ENCODE measurements around the gene NOP53. TPM values are rescaled to one million over a fixed set of nuclear protein-coding genes. Genes with fewer than 3 reads are reported as not detected.

Gene NOP53
- total and polyA plus RNA-seq, 4 donors, result 146 to 498 (median 193) TPM

- Histone ChIP-seq H3K4me1 (ENCODE audit: control insufficient read depth in 5 of 5, insufficient read depth in 5 of 5, low read length in 5 of 5) (peaks cover 0 to 63% (median 32%) of the 10 kb centered on the region in 5 donors), H3K36me3 (ENCODE audit: control insufficient read depth in 4 of 4, insufficient read depth in 4 of 4, low read length in 4 of 4) (peaks cover 0 to 26% (median 14%) of the 10 kb centered on the region in 4 donors), H3K9me3 (ENCODE audit: control insufficient read depth in 4 of 4, insufficient read depth in 3 of 4, low read length in 3 of 4) (no peaks in the 10 kb centered on the region), H3K27me3 (ENCODE audit: control insufficient read depth in 3 of 3, insufficient read depth in 3 of 3, low read length in 2 of 3) (no peaks in the 10 kb centered on the region), H3K9ac (ENCODE audit: insufficient read depth in 1 of 2, low read length in 2 of 2) (peak overlapping the region in 1 of 2 donors; percentile 61), H3K4me3 (no peak overlapping the region), H3K27ac (ENCODE audit: low read depth in 1 of 2, low read length in 1 of 2) (peak overlapping the region; percentile 21 to 87)
- ATAC-seq (ENCODE audit: insufficient read depth, low FRiP score) (peak; percentile 62), DNase-seq (peak; percentile 98 to 99 (median 98))
- 38 to 65% methylated on average over 22 to 26 of the region's 26 CpGs for WGBS, 2 donors
- TF ChIP-seq, protein P1, sequence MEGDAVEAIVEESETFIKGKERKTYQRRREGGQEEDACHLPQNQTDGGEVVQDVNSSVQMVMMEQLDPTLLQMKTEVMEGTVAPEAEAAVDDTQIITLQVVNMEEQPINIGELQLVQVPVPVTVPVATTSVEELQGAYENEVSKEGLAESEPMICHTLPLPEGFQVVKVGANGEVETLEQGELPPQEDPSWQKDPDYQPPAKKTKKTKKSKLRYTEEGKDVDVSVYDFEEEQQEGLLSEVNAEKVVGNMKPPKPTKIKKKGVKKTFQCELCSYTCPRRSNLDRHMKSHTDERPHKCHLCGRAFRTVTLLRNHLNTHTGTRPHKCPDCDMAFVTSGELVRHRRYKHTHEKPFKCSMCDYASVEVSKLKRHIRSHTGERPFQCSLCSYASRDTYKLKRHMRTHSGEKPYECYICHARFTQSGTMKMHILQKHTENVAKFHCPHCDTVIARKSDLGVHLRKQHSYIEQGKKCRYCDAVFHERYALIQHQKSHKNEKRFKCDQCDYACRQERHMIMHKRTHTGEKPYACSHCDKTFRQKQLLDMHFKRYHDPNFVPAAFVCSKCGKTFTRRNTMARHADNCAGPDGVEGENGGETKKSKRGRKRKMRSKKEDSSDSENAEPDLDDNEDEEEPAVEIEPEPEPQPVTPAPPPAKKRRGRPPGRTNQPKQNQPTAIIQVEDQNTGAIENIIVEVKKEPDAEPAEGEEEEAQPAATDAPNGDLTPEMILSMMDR (IDR thresholded peaks at IDR 0.05; ENCODE audit: control extremely low read depth, extremely low read depth), result no peak
These were observed 26.1 kb upstream of the NOP53 start for GRCh38 chr19:47719047-47719859.

GRCh38 chr19:47720669-47721422, 24.5 kb upstream of the NOP53 start:
- H3K9me3 ChIP-seq (ENCODE audit: control insufficient read depth in 4 of 4, insufficient read depth in 3 of 4, low read length in 3 of 4), result no peaks in the 10 kb centered on the region
- 86 to 95% methylated on average over 14 of the region's 14 CpGs for WGBS, 2 donors
- TF ChIP-seq, protein P1 (IDR thresholded peaks at IDR 0.05; ENCODE audit: control extremely low read depth, extremely low read depth), result no peak
- peak overlapping the region in 1 of 2 donors; percentile 87 for H3K27ac ChIP-seq (ENCODE audit: low read depth in 1 of 2, low read length in 1 of 2)
- no peak overlapping the region for H3K9ac ChIP-seq (ENCODE audit: insufficient read depth in 1 of 2, low read length in 2 of 2)
- no peak overlapping the region for H3K4me3 ChIP-seq
- peaks cover 0 to 28% (median 20%) of the 10 kb centered on the region in 4 donors for H3K36me3 ChIP-seq (ENCODE audit: control insufficient read depth in 4 of 4, insufficient read depth in 4 of 4, low read length in 4 of 4)
- peaks cover 0 to 57% (median 31%) of the 10 kb centered on the region in 5 donors for H3K4me1 ChIP-seq (ENCODE audit: control insufficient read depth in 5 of 5, insufficient read depth in 5 of 5, low read length in 5 of 5)
- DNase-seq, result peak in 1 of 3 donors; percentile 58
- no peaks in the 10 kb centered on the region for H3K27me3 ChIP-seq (ENCODE audit: control insufficient read depth in 3 of 3, insufficient read depth in 3 of 3, low read length in 2 of 3)
- ATAC-seq (ENCODE audit: insufficient read depth, low FRiP score), result no peak

DNA sequence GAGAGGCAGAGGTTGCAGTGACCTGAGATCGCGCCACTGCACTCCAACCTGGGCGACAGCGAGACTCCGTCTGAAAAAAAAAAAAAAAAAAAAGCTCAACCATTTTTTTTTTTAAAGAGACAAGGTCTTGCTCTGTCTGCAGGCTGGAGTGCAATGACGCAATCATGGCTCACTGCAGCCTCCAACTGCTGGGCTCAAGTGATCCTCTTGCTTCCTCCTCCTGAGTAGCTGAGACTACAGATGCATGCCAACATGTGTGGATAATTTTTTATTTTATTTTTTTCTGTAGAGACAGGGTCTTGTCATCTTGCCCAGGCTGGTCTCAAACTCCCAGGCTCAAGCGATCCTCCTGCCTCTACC, 21.8 kb upstream of the NOP53 start:
- ATAC-seq (ENCODE audit: insufficient read depth, low FRiP score), result peak; percentile 39
- DNase-seq, result peak; percentile 84 to 89 (median 86)
- peaks cover 0 to 24% (median 17%) of the 10 kb centered on the region in 4 donors for H3K36me3 ChIP-seq (ENCODE audit: control insufficient read depth in 4 of 4, insufficient read depth in 4 of 4, low read length in 4 of 4)

More for the DNA sequence above, 21.8 kb upstream of the NOP53 start:
- no peak overlapping the region for H3K4me3 ChIP-seq
- H3K9ac ChIP-seq (ENCODE audit: insufficient read depth in 1 of 2, low read length in 2 of 2), result peak overlapping the region in 1 of 2 donors; percentile 32
- H3K9me3 ChIP-seq (ENCODE audit: control insufficient read depth in 4 of 4, insufficient read depth in 3 of 4, low read length in 3 of 4), result no peaks in the 10 kb centered on the region
- 22 to 31% methylated on average over 7 of the region's 7 CpGs for WGBS, 2 donors
- H3K4me1 ChIP-seq (ENCODE audit: control insufficient read depth in 5 of 5, insufficient read depth in 5 of 5, low read length in 5 of 5), result peaks cover 0 to 50% (median 22%) of the 10 kb centered on the region in 5 donors
- H3K27ac ChIP-seq (ENCODE audit: low read depth in 1 of 2, low read length in 1 of 2), result no peak overlapping the region
- TF ChIP-seq, protein P1 (IDR thresholded peaks at IDR 0.05; ENCODE audit: control extremely low read depth, extremely low read depth), result no peak
- H3K27me3 ChIP-seq (ENCODE audit: control insufficient read depth in 3 of 3, insufficient read depth in 3 of 3, low read length in 2 of 3), result no peaks in the 10 kb centered on the region

Data from lung (tissue), 12 donors.